ENCODE measurements around the gene SMIM23. TPM values are rescaled to one million over a fixed set of nuclear protein-coding genes. Genes with fewer than 3 reads are reported as not detected.

Gene SMIM23
- not detected in 2 replicates for total RNA-seq (ENCODE audit: low replicate concordance)

GRCh38 chr5:171785517-171785916 is at the start of gene SMIM23:
Gene SMIM23, plus strand, starts transcription at chr5:171785817. Its CDS starts 55 bp downstream, at chr5:171785872.
- H3K4me2 ChIP-seq: no peak within 1 kb of the TSS
- H3K4me1 ChIP-seq: no peaks in the 10 kb centered on the region
- no peak for DNase-seq (ENCODE audit: low spot score)
- no peak within 1 kb of the TSS for H3K9ac ChIP-seq
- no peaks in the 10 kb centered on the region for H3K36me3 ChIP-seq
- TF ChIP-seq CTCF (IDR thresholded peaks at IDR 0.05) (no peak), EZH2 (IDR thresholded peaks at IDR 0.05) (no peak), EZH2phosphoT487 (IDR thresholded peaks at IDR 0.05) (no peak)
- no peaks in the 10 kb centered on the region for H3K9me3 Mint-ChIP-seq
- H3K9me3 ChIP-seq (ENCODE audit: low read depth): no peaks in the 10 kb centered on the region
- no peaks in the 10 kb centered on the region for H3K79me2 ChIP-seq (ENCODE audit: low read depth)
- no peak within 1 kb of the TSS for H3K4me3 ChIP-seq
- no peak within 1 kb of the TSS for H3K27ac Mint-ChIP-seq
- no peak within 1 kb of the TSS for H3K4me3 Mint-ChIP-seq
- no peaks in the 10 kb centered on the region for H3F3A ChIP-seq (ENCODE audit: low read depth)
- H3K27me3 ChIP-seq: no peaks in the 10 kb centered on the region
- H3K27ac ChIP-seq: no peak within 1 kb of the TSS
- H4K20me1 ChIP-seq (ENCODE audit: low read depth): no peaks in the 10 kb centered on the region
- peaks cover 3% of the 10 kb centered on the region for H3K27me3 Mint-ChIP-seq (ENCODE audit: insufficient read depth, low read depth)
- no peaks in the 10 kb centered on the region for H3K36me3 Mint-ChIP-seq
- no peak within 1 kb of the TSS for H2AFZ ChIP-seq (replicated peaks)
- no peaks in the 10 kb centered on the region for H3K4me1 Mint-ChIP-seq

DNA sequence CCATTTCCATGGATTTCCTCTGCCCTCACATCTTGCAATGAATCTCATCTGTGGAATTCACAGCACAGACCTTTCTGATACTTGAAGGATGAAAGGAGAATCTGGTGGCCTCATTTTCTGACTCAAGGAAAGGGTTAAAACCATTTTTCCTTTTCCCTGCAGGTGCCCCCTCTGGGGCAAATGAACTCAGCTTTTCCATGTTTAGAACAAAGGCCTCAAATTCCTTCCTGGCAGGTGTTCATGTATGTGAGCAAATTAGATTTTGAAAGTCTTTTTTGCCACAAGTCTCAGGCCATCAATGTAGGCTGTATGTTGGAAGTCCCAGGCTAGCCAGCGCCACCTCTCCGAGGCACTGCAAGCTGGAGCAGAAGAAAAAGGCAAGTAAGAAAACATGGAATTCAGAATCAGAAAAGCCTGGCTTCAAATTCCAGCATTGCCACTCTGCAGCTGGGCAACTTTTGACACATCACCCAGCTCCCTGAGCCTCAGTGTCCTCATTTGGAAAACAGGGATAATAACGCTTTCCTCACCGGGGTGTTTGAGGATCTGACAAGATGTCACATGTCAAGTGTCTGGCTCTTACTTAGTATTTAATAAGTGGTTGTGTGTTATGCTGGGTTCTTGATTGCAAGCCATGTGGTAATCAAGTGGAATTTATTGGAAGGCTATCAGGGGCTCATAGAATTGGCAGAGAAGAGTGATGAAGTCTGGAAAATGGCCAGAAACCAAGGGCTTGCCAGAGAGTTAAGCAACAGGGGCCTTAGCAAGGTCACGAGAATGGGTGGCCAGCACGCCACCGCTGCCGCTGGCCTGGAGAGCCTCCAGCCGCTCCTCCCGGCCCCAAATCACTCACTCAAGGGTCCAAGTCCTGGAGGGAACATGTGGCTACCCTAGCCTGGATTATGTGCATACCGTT is 48.4 kb upstream of the SMIM23 start:
- no peak overlapping the region for H3K27ac Mint-ChIP-seq
- no peak for TF ChIP-seq CTCF (IDR thresholded peaks at IDR 0.05)
- no peak for TF ChIP-seq EZH2phosphoT487 (IDR thresholded peaks at IDR 0.05)
- TF ChIP-seq EZH2 (IDR thresholded peaks at IDR 0.05): no peak

GRCh38 chr5:171738501-171738900 is 47.1 kb upstream of the SMIM23 start:
- no peak overlapping the region for H3K4me3 ChIP-seq
- peaks cover 27% of the 10 kb centered on the region for H3K4me1 Mint-ChIP-seq
- no peaks in the 10 kb centered on the region for H3K79me2 ChIP-seq (ENCODE audit: low read depth)
- H2AFZ ChIP-seq (replicated peaks): no peak overlapping the region
- TF ChIP-seq EZH2phosphoT487 (IDR thresholded peaks at IDR 0.05) (no peak), EZH2 (IDR thresholded peaks at IDR 0.05) (no peak), CTCF (IDR thresholded peaks at IDR 0.05) (no peak)
- H3K27me3 Mint-ChIP-seq (ENCODE audit: insufficient read depth, low read depth): peaks cover 8% of the 10 kb centered on the region
- no peaks in the 10 kb centered on the region for H3K9me3 ChIP-seq (ENCODE audit: low read depth)
- peaks cover 22% of the 10 kb centered on the region for H3K4me1 ChIP-seq
- H3K4me2 ChIP-seq: peak overlapping the region; percentile 64
- no peak overlapping the region for H3K4me3 Mint-ChIP-seq
- H3K9ac ChIP-seq: no peak overlapping the region
- no peaks in the 10 kb centered on the region for H4K20me1 ChIP-seq (ENCODE audit: low read depth)
- H3F3A ChIP-seq (ENCODE audit: low read depth): peaks cover 12% of the 10 kb centered on the region
- H3K9me3 Mint-ChIP-seq: no peaks in the 10 kb centered on the region
- peaks cover 26% of the 10 kb centered on the region for H3K27me3 ChIP-seq
- H3K36me3 Mint-ChIP-seq: no peaks in the 10 kb centered on the region
- no peak for DNase-seq (ENCODE audit: low spot score)
- H3K27ac ChIP-seq: no peak overlapping the region
- H3K36me3 ChIP-seq: no peaks in the 10 kb centered on the region
- no peak overlapping the region for H3K27ac Mint-ChIP-seq

More for the DNA sequence above, 48.4 kb upstream of the SMIM23 start:
- Mint-ChIP-seq H3K4me3 (no peak overlapping the region), H3K36me3 (no peaks in the 10 kb centered on the region), H3K4me1 (peaks cover 27% of the 10 kb centered on the region), H3K27me3 (ENCODE audit: insufficient read depth, low read depth) (peaks cover 6% of the 10 kb centered on the region), H3K9me3 (no peaks in the 10 kb centered on the region)
- Histone ChIP-seq H3K4me2 (no peak overlapping the region), H3K9me3 (ENCODE audit: low read depth) (no peaks in the 10 kb centered on the region), H4K20me1 (ENCODE audit: low read depth) (no peaks in the 10 kb centered on the region), H3F3A (ENCODE audit: low read depth) (peaks cover 12% of the 10 kb centered on the region), H3K27me3 (peaks cover 26% of the 10 kb centered on the region), H3K27ac (no peak overlapping the region), H3K4me1 (peaks cover 22% of the 10 kb centered on the region), H3K4me3 (no peak overlapping the region), H3K79me2 (ENCODE audit: low read depth) (no peaks in the 10 kb centered on the region), H3K36me3 (no peaks in the 10 kb centered on the region), H2AFZ (replicated peaks) (no peak overlapping the region), H3K9ac (no peak overlapping the region)
- DNase-seq (ENCODE audit: low spot score): no peak

Measured in neural progenitor cell (in vitro differentiated cells).